ENCODE measurements around the gene GIMAP7. TPM values are rescaled to one million over a fixed set of nuclear protein-coding genes. Genes with fewer than 3 reads are reported as not detected.
"Not testable (repeated sequence)": the region's sequence is repeated elsewhere in the genome, so short reads cannot be mapped to it uniquely, and the experiment has no call there.

GIMAP7 gene
- total RNA-seq, 1 donor from 2014 or later, result 145 TPM

- DNase-seq, result peak; percentile 32
These were observed 826 bp downstream of the GIMAP7 start for GRCh38 chr7:150515248-150516147.

- peak; percentile 49 for DNase-seq
These were observed 2.5 kb downstream of the GIMAP7 start for GRCh38 chr7:150516956-150517745.

- DNase-seq, result no peak
These were observed 4.6 kb downstream of the GIMAP7 start for GRCh38 chr7:150519310-150519709.

GRCh38 chr7:150520145-150520544, 5.5 kb downstream of the GIMAP7 start:
- DNase-seq, result peak; percentile 18

GRCh38 chr7:150522931-150523330, 8.3 kb downstream of the GIMAP7 start:
- not testable (repeated sequence) for DNase-seq

GRCh38 chr7:150524018-150524417, 9.3 kb downstream of the GIMAP7 start:
- DNase-seq, result no peak

- DNase-seq, result no peak
These were observed 17.0 kb downstream of the GIMAP7 start for GRCh38 chr7:150531704-150532103.

- DNase-seq, result no peak
These were observed 23.6 kb downstream of the GIMAP7 start for GRCh38 chr7:150538259-150538658.

GRCh38 chr7:150553163-150553562, 38.5 kb downstream of the GIMAP7 start:
- DNase-seq, result no peak

GRCh38 chr7:150556521-150557138, 42.0 kb downstream of the GIMAP7 start:
- DNase-seq, result no peak

- DNase-seq, result no peak
These were observed 45.8 kb downstream of the GIMAP7 start for GRCh38 chr7:150560486-150560885.

- DNase-seq, result peak; percentile 60
These were observed 48.2 kb downstream of the GIMAP7 start for GRCh38 chr7:150562919-150563318.

- no peak for DNase-seq
These were observed 49.3 kb downstream of the GIMAP7 start for GRCh38 chr7:150564006-150564405.

GRCh38 chr7:150564566-150564965, 49.9 kb downstream of the GIMAP7 start:
- DNase-seq, result no peak

- DNase-seq, result no peak
These were observed 50.6 kb downstream of the GIMAP7 start for GRCh38 chr7:150565239-150565638.

GRCh38 chr7:150566123-150566522, 51.5 kb downstream of the GIMAP7 start:
- DNase-seq, result no peak

GRCh38 chr7:150566572-150566971, 51.9 kb downstream of the GIMAP7 start:
- no peak for DNase-seq

- DNase-seq, result peak; percentile 71
These were observed 52.5 kb downstream of the GIMAP7 start, which contains the start of gene GIMAP4 for GRCh38 chr7:150567169-150567568. TSS of gene GIMAP4 (plus strand) at chr7:150567390. CDS start at chr7:150569902, 2,512 bp downstream.

- DNase-seq, result peak; percentile 28
These were observed 53.2 kb downstream of the GIMAP7 start for GRCh38 chr7:150567871-150568301.

- peak; percentile 45 for DNase-seq
These were observed 54.0 kb downstream of the GIMAP7 start for GRCh38 chr7:150568714-150569113.

- DNase-seq, result peak; percentile 37
These were observed 54.7 kb downstream of the GIMAP7 start for GRCh38 chr7:150569245-150569955.
